IPS-15b (cell line): ENCODE measurements around the gene CD59.
"Not testable (repeated sequence)": the region's sequence is repeated elsewhere in the genome, so short reads cannot be mapped to it uniquely, and the experiment has no call there.

Source experiments
- H3K27me3 ChIP-seq: one replicate; pipeline ENCODE4 v1.6.1; 2013; ENCODE audit warnings: low read length; ENCODE audit not compliant: control insufficient read depth, insufficient read depth
- H3K36me3 ChIP-seq: one replicate; pipeline ENCODE4 v1.6.1; 2013; ENCODE audit warnings: low read length; ENCODE audit not compliant: control insufficient read depth, insufficient read depth
- H3K4me1 ChIP-seq: one replicate; pipeline ENCODE4 v1.6.1; 2013; ENCODE audit warnings: mild to moderate bottlenecking, low read length; ENCODE audit not compliant: control insufficient read depth, insufficient read depth
- H3K4me3 ChIP-seq: one replicate; pipeline ENCODE4 v1.5.1; 2013; ENCODE audit warnings: low read depth, low read length
- H3K9ac ChIP-seq: one replicate; pipeline ENCODE4 v1.6.1; 2013; ENCODE audit warnings: low read depth, mild to moderate bottlenecking, low read length
- H3K9me3 ChIP-seq: one replicate; pipeline ENCODE4 v1.6.1; 2013; ENCODE audit warnings: mild to moderate bottlenecking, low read length; ENCODE audit not compliant: control insufficient read depth, insufficient read depth

Gene CD59

DNA sequence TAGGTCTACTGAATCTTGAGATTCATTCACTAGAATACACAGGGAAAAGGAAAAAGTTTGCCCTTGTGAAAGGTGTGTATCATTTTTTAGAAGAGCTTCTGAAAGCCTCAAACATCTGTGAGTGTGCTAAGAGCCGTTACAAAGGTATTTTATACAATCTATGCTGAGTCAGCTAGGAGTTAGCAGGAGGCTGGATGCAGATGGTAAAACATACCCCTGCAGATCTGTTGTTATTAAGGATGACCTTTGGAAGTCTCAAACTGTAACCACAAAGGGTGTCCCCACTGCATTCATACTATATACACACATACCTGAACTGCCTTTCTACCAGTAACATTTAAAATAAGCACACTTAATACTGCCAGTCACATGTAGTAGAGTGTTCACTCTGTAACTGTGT, 27.2 kb downstream of the CD59 start:
- Histone ChIP-seq H3K4me3 (no peak overlapping the region), H3K36me3 (peaks cover 5% of the 10 kb centered on the region), H3K4me1 (no peaks in the 10 kb centered on the region), H3K27me3 (no peaks in the 10 kb centered on the region), H3K9ac (no peak overlapping the region), H3K9me3 (no peaks in the 10 kb centered on the region)

GRCh38 chr11:33707831-33708230, 28.4 kb downstream of the CD59 start:
- H3K4me1 ChIP-seq, H3K9ac ChIP-seq, H3K36me3 ChIP-seq: not testable (repeated sequence)

GRCh38 chr11:33706966-33707365, 29.3 kb downstream of the CD59 start:
- H3K4me3 ChIP-seq = no peak overlapping the region
- H3K9me3 ChIP-seq = no peaks in the 10 kb centered on the region
- no peaks in the 10 kb centered on the region for H3K4me1 ChIP-seq
- no peaks in the 10 kb centered on the region for H3K27me3 ChIP-seq
- H3K36me3 ChIP-seq = peaks cover 5% of the 10 kb centered on the region
- H3K9ac ChIP-seq = no peak overlapping the region

More at GRCh38 chr11:33707831-33708230, 28.4 kb downstream of the CD59 start:
- H3K27me3 ChIP-seq, H3K4me3 ChIP-seq, H3K9me3 ChIP-seq: not testable (repeated sequence)

GRCh38 chr11:33706546-33706945, 29.7 kb downstream of the CD59 start:
- H3K4me1 ChIP-seq = no peaks in the 10 kb centered on the region

GRCh38 chr11:33704240-33705002, 31.8 kb downstream of the CD59 start:
- H3K27me3 ChIP-seq = peaks cover 4% of the 10 kb centered on the region
- no peaks in the 10 kb centered on the region for H3K9me3 ChIP-seq
- no peak overlapping the region for H3K4me3 ChIP-seq
- no peaks in the 10 kb centered on the region for H3K36me3 ChIP-seq
- H3K9ac ChIP-seq = no peak overlapping the region
- H3K4me1 ChIP-seq = peaks cover 8% of the 10 kb centered on the region

More at GRCh38 chr11:33706546-33706945, 29.7 kb downstream of the CD59 start:
- H3K9ac ChIP-seq = no peak overlapping the region
- H3K27me3 ChIP-seq = no peaks in the 10 kb centered on the region
- peaks cover 5% of the 10 kb centered on the region for H3K36me3 ChIP-seq
- no peak overlapping the region for H3K4me3 ChIP-seq
- H3K9me3 ChIP-seq = no peaks in the 10 kb centered on the region

DNA sequence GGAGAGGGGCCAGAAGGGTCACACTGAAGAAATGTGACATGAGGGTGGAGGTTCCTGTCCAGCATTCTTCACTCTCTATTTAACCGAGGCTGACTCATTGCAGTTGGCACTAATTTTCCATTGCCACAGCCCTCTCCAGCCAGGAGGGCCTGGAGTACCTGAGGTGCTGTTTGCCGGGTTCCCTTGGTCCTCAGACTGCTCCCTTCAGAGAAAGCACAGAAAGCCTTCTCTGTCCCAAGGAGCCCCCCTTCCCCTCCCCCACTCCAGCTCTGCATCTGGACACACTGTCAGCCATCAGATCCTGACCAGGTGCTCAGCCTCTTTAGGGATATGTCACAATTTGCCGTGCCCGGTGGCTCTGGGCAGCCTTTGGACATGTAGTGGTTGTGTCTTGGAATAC, 32.4 kb downstream of the CD59 start:
- Histone ChIP-seq H3K9me3 (no peaks in the 10 kb centered on the region), H3K36me3 (no peaks in the 10 kb centered on the region), H3K9ac (no peak overlapping the region), H3K27me3 (peaks cover 9% of the 10 kb centered on the region), H3K4me1 (peaks cover 8% of the 10 kb centered on the region), H3K4me3 (no peak overlapping the region)

DNA sequence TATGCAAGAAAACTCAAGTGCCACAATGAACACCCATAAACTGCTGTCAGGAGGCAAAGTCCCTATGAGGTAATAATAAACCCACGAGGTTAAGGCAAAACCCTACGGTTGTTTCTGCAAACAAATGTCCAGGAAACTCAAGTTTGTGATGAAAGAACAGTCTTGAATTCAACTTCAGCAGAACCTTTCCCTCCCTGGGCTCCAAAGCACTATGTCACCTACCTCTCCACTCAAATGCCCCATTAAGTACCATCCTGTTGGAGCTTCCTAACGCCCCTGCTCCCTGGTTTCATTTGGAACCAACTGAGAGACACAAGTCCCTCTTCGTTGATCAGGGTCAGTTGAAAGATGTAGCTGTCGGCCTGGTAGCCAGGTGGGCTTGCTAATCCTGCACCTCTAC, 33.0 kb downstream of the CD59 start:
- Histone ChIP-seq H3K4me1 (peaks cover 8% of the 10 kb centered on the region), H3K4me3 (no peak overlapping the region), H3K27me3 (peaks cover 9% of the 10 kb centered on the region), H3K9me3 (no peaks in the 10 kb centered on the region), H3K36me3 (no peaks in the 10 kb centered on the region), H3K9ac (no peak overlapping the region)

DNA sequence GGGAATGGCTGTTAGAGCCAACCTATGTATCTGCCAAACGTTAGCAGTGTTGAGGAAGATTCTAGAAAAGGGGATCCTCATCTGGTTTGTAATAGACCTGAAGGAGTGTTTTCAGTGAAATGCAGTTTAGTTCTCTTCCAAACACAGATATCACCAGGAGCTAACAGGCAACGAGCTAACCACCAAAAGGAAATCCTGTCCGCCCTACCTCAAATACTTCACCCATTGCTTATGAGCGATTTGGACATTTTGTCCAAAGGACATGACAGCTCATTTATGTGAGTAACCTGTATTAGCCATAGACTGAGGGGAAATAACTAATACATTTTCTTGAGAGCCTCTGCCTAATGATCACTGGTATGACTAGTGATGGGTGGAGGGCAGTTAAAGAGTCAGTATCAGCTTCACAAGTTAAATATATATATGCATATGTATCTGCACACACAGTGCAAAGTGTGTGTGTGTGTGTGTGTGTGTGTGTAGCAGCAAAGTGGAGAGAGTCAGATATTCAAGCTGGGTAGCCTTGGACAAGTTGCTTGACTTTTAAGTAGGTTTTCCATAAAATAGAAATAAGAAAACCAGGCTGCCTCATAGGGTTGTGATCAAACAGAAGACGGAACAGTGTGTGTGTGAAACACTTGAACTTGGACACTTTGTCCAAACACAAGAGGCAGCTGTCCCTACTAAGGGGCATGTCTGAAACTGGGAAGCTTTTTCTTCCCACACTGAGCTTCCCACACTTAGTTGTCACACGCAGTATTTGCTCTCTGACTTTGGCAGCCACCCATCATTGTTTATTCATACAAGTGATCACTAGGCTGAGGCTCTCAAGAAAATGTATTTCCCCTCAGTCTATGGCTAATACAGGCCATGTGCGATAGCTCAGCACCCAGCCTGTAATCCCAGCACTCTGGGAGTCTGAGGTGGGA, 34.7 kb downstream of the CD59 start:
- H3K9ac ChIP-seq = peak overlapping the region; percentile 60
- H3K4me3 ChIP-seq = peak overlapping the region; percentile 33
- peaks cover 8% of the 10 kb centered on the region for H3K4me1 ChIP-seq

GRCh38 chr11:33700502-33701271, 35.5 kb downstream of the CD59 start, which contains the start of gene C11orf91:
C11orf91 (minus strand) TSS chr11:33700826; CDS start chr11:33700740, 86 bp downstream.
- Histone ChIP-seq H3K36me3 (no peaks in the 10 kb centered on the region), H3K27me3 (peaks cover 9% of the 10 kb centered on the region), H3K9me3 (no peaks in the 10 kb centered on the region), H3K4me1 (peaks cover 8% of the 10 kb centered on the region), H3K9ac (peak within 1 kb of the TSS; percentile 60), H3K4me3 (peak within 1 kb of the TSS; percentile 68)

More for the DNA sequence above, 34.7 kb downstream of the CD59 start:
- Histone ChIP-seq H3K9me3 (no peaks in the 10 kb centered on the region), H3K36me3 (no peaks in the 10 kb centered on the region), H3K27me3 (peaks cover 9% of the 10 kb centered on the region)

DNA sequence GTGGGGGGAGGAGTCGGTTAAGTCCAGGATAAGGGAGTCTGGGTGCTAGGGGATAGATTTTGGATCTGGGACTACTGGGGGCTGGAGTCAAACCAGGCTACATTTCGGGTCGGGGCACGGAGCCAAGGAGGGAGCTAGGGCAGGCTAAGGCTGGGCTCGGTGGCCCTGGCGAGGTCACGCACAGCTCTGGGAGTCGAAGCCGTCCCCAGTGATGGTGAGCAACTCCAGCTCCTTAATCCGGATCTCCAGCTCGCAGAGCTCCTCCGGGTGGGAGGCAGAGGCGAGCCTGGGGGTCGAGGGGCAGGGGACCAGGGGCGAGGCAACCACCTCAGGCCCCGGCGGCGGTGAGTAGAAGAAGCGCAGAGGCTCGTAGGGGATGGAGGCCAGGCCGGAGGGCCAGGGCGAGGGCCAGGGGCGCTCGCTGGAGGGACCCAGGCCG, 36.1 kb downstream of the CD59 start:
- Histone ChIP-seq H3K4me1 (peaks cover 11% of the 10 kb centered on the region), H3K4me3 (peak overlapping the region; percentile 28), H3K9ac (no peak overlapping the region), H3K27me3 (peaks cover 9% of the 10 kb centered on the region), H3K36me3 (no peaks in the 10 kb centered on the region), H3K9me3 (no peaks in the 10 kb centered on the region)

GRCh38 chr11:33699515-33700062, 36.6 kb downstream of the CD59 start:
- H3K9me3 ChIP-seq = no peaks in the 10 kb centered on the region
- no peaks in the 10 kb centered on the region for H3K36me3 ChIP-seq
- peaks cover 12% of the 10 kb centered on the region for H3K4me1 ChIP-seq
- H3K9ac ChIP-seq = no peak overlapping the region
- peak overlapping the region; percentile 28 for H3K4me3 ChIP-seq
- H3K27me3 ChIP-seq = peaks cover 9% of the 10 kb centered on the region
